NB4 (cell line): ENCODE measurements around the gene ACBD5.

Source experiments
- CTCF ChIP-seq: IDR thresholded peaks from one replicate; pipeline ENCODE4 v1.5.1; 2012; ENCODE audit warnings: low read depth, low read length
- MAX ChIP-seq: IDR thresholded peaks from 2 replicates; pipeline ENCODE4 v1.6.1; 2011; ENCODE audit warnings: low read depth, low read length
- MYC ChIP-seq: IDR thresholded peaks from 2 replicates; pipeline ENCODE4 v1.6.1; 2011; ENCODE audit warnings: low read depth, low read length

- TF ChIP-seq MAX = no peak
- TF ChIP-seq CTCF = no peak
- TF ChIP-seq MYC = no peak
Measured at GRCh38 chr10:27190508-27190907, 50.1 kb downstream of the ACBD5 start.
